GM21423 (cell line): ENCODE measurements around the gene SLA2.
"Not testable (repeated sequence)": the region's sequence is repeated elsewhere in the genome, so short reads cannot be mapped to it uniquely, and the experiment has no call there.

Source experiments
- ATAC-seq: cut with Tn5 transposase; IDR thresholded peaks from one replicate; pipeline ENCODE4 v1.9.1; 2021; ENCODE audit warnings: mild to moderate bottlenecking, moderate library complexity; ENCODE audit not compliant: unreplicated experiment

The SLA2 gene

GRCh38 chr20:36646678-36647077, 682 bp upstream of the SLA2 start:
- no peak for ATAC-seq

DNA sequence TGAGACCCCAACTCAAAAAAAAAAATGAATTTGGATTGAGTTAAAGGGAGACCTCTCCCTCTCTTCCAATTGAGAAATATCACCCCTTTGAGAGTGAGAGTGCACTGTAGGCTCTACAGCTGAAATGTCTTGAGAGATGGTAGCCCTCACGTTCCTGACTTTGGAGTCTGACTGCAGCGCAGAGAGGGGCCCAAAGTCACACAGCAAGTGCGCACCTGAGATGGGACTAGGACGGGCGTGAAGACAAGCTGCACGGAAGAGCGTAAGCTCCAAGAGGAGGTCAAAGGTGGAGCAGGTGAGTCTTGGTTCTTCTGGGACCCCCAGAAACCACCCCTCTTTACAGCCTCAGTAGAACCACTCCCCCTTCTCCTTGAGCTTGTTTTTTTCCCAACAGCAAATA, 643 bp downstream of the SLA2 start:
- ATAC-seq = no peak

DNA sequence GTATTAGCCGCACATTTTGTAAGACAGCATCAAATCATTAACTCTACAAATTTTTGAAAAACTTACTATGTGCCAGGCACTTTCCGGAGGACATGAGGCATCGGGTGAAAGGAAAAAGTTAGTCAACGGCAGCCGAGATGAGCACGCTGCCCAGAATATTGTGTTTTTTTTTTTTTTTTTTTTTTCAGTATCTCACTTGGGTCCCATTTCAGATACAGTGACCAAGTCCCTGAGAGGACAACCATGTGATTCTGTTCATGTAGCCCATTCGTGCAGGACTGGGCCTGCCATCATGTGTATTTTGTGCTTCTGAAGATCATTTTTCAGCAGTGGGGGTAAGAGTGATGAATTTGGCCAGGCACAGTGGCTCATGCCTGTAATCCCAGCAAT, 1.3 kb downstream of the SLA2 start:
- ATAC-seq = no peak

- no peak for ATAC-seq
Observed at GRCh38 chr20:36644032-36644705, 1.8 kb downstream of the SLA2 start.

DNA sequence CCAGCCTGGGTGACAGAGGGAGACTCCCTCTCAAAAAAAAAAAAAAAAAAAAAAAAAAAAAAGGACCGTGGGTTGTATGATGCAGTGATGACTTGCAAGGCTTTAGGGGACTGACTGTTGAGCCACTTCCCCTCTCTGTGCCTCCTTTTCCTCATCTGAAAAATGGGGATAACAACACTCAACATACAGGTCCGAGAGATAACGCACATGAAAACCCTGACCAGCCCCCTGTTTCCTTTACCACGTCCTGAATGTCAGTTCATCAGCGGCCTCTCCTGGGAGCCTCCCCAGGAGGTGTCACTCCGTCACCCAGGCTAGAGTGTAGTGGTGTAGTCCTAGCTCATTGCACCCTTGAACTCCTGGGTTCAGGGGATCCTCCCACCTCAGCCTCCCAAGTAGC, 3.9 kb downstream of the SLA2 start:
- no peak for ATAC-seq

DNA sequence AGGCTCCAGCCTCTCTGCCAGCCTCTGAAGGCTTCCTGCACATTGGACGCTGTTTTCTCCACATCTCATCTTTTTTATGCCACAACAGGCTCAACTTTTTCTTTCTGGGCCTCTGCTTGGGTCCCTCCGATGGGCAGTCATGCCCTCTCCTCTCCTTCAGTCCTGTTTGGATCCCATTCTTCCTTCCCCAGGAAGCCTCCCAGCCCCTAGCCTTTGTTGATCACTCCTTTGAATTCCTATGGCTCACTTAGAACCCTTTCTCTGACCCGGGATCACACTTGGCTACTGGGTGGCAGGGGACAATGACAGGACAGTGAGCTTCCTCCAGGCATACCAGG, 4.5 kb downstream of the SLA2 start:
- no peak for ATAC-seq

DNA sequence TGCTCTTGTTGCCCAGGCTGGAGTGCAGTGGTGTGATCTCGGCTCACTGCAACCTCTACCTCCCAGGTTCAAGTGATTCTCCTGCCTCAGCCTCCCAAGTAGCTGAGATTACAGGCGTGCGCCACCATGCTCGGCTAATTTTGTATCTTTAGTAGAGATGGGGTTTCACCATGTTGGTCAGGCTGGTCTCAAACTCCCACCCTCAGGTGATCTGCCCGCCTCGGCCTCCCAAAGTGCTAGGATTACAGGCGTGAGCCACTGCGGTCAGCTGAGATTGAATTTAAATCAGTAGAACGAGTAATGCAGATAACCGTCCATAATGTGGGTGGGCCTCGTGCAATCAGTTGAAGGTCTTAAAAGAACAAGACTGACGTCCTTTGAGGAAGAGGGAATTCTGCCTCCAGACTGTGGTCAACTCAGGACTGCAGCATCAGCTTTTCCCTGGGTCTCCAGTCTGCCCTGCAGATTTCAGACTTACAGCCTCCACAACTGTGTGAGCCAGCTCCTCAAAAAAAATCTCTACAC, 7.1 kb downstream of the SLA2 start:
- ATAC-seq = not testable (repeated sequence)

- ATAC-seq = no peak
Observed at GRCh38 chr20:36634342-36634741, 11.7 kb downstream of the SLA2 start.

- no peak for ATAC-seq
Observed at GRCh38 chr20:36633285-36633772, 12.7 kb downstream of the SLA2 start.

DNA sequence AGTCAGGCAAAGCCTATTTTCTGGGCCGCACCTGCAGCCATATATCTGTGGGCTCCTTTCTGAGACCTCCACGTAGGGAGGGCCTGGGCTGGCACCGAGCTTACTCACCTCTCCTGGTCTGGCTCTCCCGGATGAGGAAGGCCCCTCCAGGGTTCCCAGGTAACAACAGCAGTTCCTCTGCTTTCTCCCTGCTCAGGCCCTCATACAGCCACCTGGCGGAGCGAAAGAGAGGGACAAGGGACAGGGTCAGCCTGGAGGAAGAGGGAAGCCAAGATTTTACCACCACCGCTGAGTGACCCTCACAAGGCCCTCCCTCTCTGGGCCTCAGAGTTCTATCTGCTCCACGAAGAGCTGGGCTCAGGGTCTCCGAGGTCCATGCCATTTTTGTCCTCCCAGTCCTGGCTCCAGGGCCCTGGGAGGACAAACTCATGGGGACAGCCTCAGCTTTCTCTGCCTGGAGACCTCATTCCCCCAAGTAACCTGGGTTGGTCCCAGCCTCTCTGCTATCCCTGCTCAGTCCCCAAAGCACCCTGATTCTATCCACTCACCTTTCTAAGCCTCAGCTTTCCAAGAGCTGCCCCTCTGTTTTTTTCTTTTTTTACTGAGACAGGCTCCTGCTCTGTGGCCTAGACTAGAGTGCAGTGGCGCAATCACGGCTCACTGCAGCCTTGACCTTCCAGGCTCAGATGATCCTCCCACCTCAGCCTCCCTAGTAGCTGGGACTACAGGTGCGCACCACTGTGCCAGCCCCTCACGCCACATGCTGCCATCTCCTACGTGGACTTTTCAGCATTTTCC, 13.3 kb downstream of the SLA2 start:
- ATAC-seq = no peak

GRCh38 chr20:36632147-36632486, 13.9 kb downstream of the SLA2 start:
- no peak for ATAC-seq

GRCh38 chr20:36631646-36632045, 14.3 kb downstream of the SLA2 start:
- no peak for ATAC-seq

DNA sequence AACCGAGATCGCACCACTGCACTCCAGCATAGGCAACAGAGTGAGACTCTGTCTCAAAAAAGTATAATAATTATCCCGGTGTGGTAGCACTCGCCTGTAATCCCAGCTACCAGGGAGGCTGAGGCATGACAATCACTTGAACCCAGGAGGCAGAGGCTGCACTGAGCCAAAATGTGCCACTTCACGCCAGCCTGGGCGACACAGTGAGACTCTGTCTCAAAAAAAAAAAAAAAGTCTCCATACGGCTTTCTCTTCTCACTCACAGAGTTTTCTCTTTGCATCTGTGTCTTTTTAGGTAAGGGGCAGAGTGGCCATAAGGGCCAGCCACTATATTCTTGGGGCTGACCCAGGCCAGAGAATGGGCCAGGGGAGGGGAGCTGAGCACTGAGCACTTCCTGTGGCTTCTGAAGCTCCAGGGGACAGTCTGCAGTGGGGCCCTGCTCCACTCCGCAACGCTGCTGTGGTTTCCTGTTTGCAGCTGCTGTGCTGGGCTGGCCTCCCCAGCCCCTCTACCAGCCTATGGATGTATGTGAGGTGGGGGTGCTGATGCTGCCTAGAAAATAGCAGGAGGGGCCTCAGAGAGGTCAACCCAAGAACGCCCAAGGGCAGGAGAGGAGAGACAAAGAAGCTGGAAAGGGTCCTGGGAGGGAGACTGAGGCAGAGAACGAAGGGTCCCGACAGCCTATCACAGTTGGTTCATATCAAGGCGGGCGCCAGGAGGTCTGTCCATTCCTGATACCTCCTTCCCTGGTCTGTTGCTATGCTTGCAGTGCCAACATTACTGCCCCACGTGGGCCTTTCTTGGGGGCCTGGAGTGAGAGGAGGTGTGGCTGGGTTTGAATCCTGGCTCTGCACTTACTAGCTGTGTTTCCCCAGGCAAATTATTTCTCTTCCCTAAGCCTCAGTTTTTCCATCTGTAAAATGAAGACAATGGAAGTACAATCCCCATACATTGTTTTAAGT, 16.0 kb downstream of the SLA2 start:
- ATAC-seq = no peak

DNA sequence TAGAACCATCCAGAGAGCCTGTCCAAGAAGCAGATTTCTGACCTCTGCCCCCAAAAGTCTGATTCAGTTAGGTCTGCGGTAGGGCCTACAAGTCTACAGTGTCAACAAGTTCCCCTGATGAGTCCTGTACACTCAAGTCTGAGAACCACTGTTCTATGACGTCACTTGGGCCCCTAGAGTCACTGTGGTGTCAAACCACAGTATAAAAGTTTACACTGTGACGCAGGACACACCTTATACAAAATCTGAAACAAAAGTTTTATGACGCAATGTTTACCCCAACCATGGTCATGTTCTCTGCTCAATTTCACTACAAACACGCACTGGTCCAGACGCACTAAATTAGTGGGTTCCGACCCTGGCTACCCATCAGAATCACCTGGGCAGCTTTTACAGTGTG, 17.9 kb downstream of the SLA2 start:
- ATAC-seq = no peak

DNA sequence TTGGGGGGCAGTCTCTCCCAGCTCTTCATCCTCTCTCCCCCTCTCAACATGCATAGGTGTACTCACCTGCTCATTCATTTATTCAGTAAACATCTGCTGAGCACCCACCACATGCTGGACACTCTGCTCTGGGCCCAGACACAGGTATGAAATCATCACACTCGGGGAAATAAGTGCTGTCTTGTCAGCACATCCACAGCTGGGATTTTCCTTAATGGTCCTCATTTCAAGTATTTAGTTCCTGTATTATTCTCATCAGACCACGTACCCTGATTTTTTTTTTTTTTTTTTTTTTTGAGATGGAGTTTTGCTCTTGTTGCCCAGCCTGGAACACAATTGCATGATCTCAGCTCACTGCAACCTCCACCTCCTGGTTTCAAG, 21.1 kb downstream of the SLA2 start:
- ATAC-seq = no peak

DNA sequence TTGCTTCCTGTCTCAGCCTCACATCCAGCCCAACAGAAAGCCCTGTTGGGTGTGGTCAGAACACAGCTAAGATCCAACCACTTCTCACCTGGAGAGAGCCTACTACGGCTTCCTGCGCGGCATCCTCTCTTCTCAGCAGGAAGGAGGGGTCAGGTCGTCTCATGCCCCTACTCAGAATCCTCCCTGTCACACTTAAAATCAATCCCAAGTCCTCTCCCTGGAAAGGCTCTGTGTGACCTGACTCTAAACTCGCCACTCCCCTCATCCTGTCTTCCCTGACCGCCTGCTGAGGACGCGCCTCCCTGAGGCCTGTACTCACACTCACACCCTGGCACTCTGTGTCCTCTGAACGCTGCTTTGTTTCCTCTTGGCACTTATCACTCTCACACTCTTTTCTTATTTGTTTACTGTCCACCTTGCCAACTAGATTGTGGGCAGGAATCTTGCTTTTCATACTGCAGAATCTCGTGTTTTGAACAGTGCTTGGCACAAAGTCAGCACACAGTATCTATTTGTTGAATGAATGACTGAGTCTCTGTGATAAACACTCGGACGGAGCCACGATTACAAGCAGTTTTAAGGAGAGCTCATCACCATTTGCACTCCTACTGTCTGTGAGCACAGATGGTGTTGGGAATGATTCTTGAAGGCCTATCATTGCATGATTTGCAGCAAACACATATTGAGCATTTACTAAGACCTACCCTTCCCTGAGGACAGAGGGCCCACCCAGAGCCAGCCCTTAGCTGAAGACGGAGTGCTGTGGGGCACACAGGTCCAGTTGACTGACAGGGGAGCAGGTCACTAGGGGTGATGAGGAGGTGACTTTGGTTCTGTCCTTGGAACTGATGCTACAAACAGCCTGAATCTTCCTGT, 21.7 kb downstream of the SLA2 start:
- ATAC-seq = no peak

DNA sequence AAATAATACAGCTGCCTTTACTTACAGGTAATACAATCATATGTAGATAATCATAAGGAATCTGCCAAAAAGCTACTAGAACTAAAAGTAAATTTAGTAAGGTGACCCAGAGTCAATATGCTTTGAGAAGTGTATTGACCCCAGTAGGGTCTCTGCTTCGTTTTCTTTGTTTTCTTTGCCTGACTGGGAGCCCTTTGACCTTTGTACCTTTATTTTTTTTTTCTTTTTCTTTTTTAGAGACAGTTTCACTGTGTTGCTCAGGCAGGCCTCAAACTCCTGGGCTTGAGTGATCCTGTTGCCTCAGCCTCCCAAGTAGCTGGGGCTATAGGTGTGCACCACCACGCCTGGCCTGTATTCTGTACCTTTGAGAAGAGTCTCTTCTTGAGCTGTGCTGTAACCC, 22.6 kb downstream of the SLA2 start:
- ATAC-seq = no peak

DNA sequence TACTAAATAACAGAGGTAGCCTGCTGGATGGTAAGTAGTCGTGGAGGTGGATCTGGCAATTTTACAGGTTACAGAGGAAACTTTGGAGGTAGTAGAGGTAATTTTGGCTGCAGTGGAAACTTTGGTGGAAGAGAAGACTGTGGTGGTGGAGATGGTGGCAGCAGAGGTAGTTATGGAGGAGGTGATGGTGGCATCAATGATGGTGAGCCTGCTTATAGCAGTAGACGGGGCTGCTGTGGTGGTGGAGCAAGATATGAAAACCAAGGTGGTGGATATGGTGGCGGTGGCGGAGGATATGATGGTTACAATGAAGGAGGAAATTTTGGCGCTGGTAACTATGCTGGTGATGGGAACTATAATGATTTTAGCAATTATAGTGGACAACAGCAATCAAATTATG, 25.1 kb downstream of the SLA2 start:
- ATAC-seq = no peak

- ATAC-seq = no peak
Observed at GRCh38 chr20:36614781-36615557, 31.0 kb downstream of the SLA2 start.

- ATAC-seq = no peak
Observed at GRCh38 chr20:36613974-36614373, 32.0 kb downstream of the SLA2 start.
